Glutamatergic neuron (in vitro differentiated cells): ENCODE data around the gene ANTXRL. TPM values are rescaled to one million over a fixed set of nuclear protein-coding genes. Genes with fewer than 3 reads are reported as not detected.
"Not testable (repeated sequence)": the region's sequence is repeated elsewhere in the genome, so short reads cannot be mapped to it uniquely, and the experiment has no call there.

Experiments
- DNase-seq: peaks from one replicate; pipeline ENCODE4 v3.0.0; 2022
- H3K27ac Mint-ChIP-seq: one replicate; pipeline ENCODE4 v1.8.0; 2020; ENCODE audit warnings: mild to moderate bottlenecking, mixed read lengths, inconsistent platforms; ENCODE audit not compliant: unreplicated experiment
- H3K27me3 Mint-ChIP-seq: one replicate; pipeline ENCODE4 v1.8.0; 2020; ENCODE audit warnings: mild to moderate bottlenecking, moderate library complexity, mixed read lengths, inconsistent platforms; ENCODE audit not compliant: unreplicated experiment
- H3K36me3 Mint-ChIP-seq: one replicate; pipeline ENCODE4 v1.8.0; 2020; ENCODE audit warnings: mild to moderate bottlenecking, mixed read lengths, inconsistent platforms; ENCODE audit not compliant: unreplicated experiment
- H3K4me1 Mint-ChIP-seq: one replicate; pipeline ENCODE4 v1.8.0; 2020; ENCODE audit warnings: mild to moderate bottlenecking, low read depth, mixed read lengths, inconsistent platforms; ENCODE audit not compliant: unreplicated experiment
- H3K4me3 Mint-ChIP-seq: one replicate; pipeline ENCODE4 v1.8.0; 2020; ENCODE audit warnings: mild to moderate bottlenecking, mixed read lengths, inconsistent platforms; ENCODE audit not compliant: unreplicated experiment
- H3K9me3 Mint-ChIP-seq: one replicate; pipeline ENCODE4 v1.8.0; 2020; ENCODE audit warnings: mild to moderate bottlenecking, moderate library complexity, mixed read lengths, inconsistent platforms; ENCODE audit not compliant: unreplicated experiment
- total RNA-seq: library from RNA; stranded (reverse); fragmentation: NEBNext Ultra II Directional; extraction: Animal tissue kit (Norgen Biotek cat#: 25700); gene quantifications from one replicate; pipeline ENCODE4 v1.2.1, GENCODE V29; 2021; ENCODE audit not compliant: unreplicated experiment
- TF ChIP-seq, protein P1 (sequence below): fragments of 200-600 bp; sonication (generic); IDR thresholded peaks from one replicate; pipeline ENCODE4 v1.5.0; 2021; ENCODE audit not compliant: partially characterized antibody, unreplicated experiment

The ANTXRL gene
- total RNA-seq, 1 donor from 2014 or later: not detected

DNA sequence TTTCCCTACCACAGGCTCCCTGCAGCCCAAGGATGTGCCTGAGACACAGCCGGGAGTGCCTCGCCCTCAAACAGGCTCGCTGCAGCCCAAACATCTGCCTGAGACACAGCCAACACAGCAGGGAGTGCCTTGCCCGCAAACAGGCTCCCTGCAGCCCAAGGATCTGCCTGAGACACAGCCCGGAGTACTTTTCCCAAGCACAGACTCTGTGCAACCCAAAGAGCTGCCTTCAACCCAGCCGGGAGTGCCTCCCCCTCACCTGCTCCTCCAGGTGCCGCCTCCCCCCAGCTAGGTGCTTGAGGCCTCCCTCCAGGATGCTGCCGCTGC lies 42.9 kb downstream of the ANTXRL start:
- H3K36me3 Mint-ChIP-seq: no peaks in the 10 kb centered on the region
- peaks cover 5% of the 10 kb centered on the region for H3K27me3 Mint-ChIP-seq
- no peaks in the 10 kb centered on the region for H3K4me1 Mint-ChIP-seq
- no peak overlapping the region for H3K27ac Mint-ChIP-seq
- no peak overlapping the region for H3K4me3 Mint-ChIP-seq
- H3K9me3 Mint-ChIP-seq: no peaks in the 10 kb centered on the region
- DNase-seq: peak; percentile 14
- TF ChIP-seq, protein P1, sequence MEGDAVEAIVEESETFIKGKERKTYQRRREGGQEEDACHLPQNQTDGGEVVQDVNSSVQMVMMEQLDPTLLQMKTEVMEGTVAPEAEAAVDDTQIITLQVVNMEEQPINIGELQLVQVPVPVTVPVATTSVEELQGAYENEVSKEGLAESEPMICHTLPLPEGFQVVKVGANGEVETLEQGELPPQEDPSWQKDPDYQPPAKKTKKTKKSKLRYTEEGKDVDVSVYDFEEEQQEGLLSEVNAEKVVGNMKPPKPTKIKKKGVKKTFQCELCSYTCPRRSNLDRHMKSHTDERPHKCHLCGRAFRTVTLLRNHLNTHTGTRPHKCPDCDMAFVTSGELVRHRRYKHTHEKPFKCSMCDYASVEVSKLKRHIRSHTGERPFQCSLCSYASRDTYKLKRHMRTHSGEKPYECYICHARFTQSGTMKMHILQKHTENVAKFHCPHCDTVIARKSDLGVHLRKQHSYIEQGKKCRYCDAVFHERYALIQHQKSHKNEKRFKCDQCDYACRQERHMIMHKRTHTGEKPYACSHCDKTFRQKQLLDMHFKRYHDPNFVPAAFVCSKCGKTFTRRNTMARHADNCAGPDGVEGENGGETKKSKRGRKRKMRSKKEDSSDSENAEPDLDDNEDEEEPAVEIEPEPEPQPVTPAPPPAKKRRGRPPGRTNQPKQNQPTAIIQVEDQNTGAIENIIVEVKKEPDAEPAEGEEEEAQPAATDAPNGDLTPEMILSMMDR: no peak

DNA sequence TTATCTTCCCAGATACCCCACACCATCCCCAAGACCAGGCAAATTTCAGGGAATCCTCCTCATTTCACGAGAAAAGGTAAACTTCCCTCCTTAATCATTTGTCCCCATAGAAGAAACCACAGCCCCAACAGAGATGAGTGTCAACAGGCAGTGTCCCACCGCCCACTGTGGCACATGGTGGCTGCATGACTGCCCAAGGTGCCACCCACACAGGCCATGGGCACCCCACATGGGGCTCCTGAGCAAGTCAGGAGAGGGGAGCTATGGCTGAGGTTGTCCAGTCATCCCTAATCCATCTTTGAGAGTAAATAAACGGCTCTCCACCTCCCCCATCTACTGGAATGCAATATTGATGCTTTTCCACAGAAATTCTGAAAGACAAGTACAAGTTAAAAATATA lies 44.1 kb downstream of the ANTXRL start:
- TF ChIP-seq, protein P1: no peak
- Mint-ChIP-seq H3K36me3 (no peaks in the 10 kb centered on the region), H3K4me3 (no peak overlapping the region), H3K27me3 (peaks cover 5% of the 10 kb centered on the region), H3K4me1 (no peaks in the 10 kb centered on the region), H3K27ac (no peak overlapping the region), H3K9me3 (no peaks in the 10 kb centered on the region)
- no peak for DNase-seq

DNA sequence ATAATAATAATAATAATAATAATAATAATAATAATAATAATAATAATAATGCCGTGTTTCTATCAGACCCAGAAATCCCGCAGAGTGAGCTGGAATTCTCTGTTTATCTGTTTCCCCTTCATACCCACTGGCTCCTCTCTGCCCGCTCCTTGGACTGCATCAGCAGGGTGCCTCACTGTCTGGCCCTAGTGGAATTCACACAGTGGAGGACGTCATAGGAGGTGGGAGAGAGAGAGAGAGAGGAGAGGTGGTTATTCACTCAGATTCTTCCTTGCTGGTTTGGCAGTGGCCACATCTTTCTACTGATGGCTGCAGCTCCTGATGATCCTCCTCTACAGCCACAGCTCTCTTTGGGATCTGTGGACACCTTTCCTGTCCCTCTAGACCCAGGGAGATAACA lies 78.7 kb downstream of the ANTXRL start:
- not testable (repeated sequence) for DNase-seq, H3K27me3 Mint-ChIP-seq, H3K27ac Mint-ChIP-seq, H3K4me1 Mint-ChIP-seq, H3K4me3 Mint-ChIP-seq, H3K9me3 Mint-ChIP-seq, H3K36me3 Mint-ChIP-seq

DNA sequence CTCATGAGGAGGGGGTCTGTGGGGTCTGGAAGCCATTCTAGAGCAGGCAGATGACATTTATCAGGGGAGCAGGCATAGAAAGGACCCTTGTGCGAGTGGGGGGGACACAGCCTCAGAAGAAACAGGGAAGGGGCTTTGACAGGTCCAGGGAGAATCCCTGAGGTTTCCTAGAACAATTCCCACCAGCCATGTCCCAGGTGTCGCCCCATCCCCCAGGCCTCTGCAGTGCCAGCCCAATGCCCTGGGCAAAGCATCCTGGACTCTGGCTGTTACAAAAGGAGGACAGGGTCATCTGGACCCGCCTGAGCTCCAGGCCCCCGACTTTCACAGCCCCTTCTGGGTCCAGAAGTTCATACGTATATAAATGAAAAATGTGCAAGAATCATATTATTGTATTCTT lies 80.4 kb downstream of the ANTXRL start:
- not testable (repeated sequence) for H3K4me3 Mint-ChIP-seq, H3K36me3 Mint-ChIP-seq, H3K4me1 Mint-ChIP-seq, H3K27ac Mint-ChIP-seq, DNase-seq, H3K9me3 Mint-ChIP-seq, H3K27me3 Mint-ChIP-seq

GRCh38 chr10:46367666-46368240 lies 81.0 kb downstream of the ANTXRL start:
- not testable (repeated sequence) for H3K4me1 Mint-ChIP-seq, H3K4me3 Mint-ChIP-seq, H3K27me3 Mint-ChIP-seq

GRCh38 chr10:46368956-46369355 lies 82.2 kb downstream of the ANTXRL start:
- not testable (repeated sequence) for H3K27ac Mint-ChIP-seq, DNase-seq, H3K36me3 Mint-ChIP-seq, H3K4me1 Mint-ChIP-seq, H3K9me3 Mint-ChIP-seq, H3K27me3 Mint-ChIP-seq, H3K4me3 Mint-ChIP-seq

More at GRCh38 chr10:46367666-46368240, 81.0 kb downstream of the ANTXRL start:
- not testable (repeated sequence) for H3K36me3 Mint-ChIP-seq, DNase-seq, H3K27ac Mint-ChIP-seq, H3K9me3 Mint-ChIP-seq

GRCh38 chr10:46374410-46374809 lies 87.6 kb downstream of the ANTXRL start:
- H3K36me3 Mint-ChIP-seq, H3K27ac Mint-ChIP-seq, H3K9me3 Mint-ChIP-seq: not testable (repeated sequence)

DNA sequence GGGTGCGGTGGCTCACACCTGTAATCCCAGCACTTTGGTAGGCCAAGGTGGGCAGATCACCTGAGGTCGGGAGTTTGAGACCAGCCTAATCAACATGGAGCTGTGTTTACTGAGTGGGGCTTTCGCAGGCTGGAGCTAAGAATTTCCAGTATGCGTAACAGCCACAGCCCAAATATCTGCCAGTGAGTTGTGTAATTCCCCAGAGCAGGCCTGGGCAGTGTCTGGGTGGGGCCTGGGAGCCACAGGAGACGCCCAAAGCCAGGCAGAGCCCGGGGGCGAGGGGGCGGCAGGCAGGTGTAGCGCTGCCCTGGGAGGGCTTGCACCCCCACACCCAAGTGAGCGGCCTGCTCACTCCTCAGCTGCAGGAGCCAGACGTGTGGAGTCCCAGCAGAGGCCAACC lies 88.6 kb downstream of the ANTXRL start, which contains the start of gene ANXA8L1:
TSS of gene ANXA8L1 (plus strand) at position 371 of the 400 bp plus-strand sequence. CDS start 76 bp downstream, outside the sequence.
- not testable (repeated sequence) for DNase-seq, H3K4me1 Mint-ChIP-seq, H3K27me3 Mint-ChIP-seq, H3K4me3 Mint-ChIP-seq, H3K9me3 Mint-ChIP-seq, H3K36me3 Mint-ChIP-seq, H3K27ac Mint-ChIP-seq

More at GRCh38 chr10:46374410-46374809, 87.6 kb downstream of the ANTXRL start:
- not testable (repeated sequence) for H3K27me3 Mint-ChIP-seq, DNase-seq, H3K4me3 Mint-ChIP-seq, H3K4me1 Mint-ChIP-seq

DNA sequence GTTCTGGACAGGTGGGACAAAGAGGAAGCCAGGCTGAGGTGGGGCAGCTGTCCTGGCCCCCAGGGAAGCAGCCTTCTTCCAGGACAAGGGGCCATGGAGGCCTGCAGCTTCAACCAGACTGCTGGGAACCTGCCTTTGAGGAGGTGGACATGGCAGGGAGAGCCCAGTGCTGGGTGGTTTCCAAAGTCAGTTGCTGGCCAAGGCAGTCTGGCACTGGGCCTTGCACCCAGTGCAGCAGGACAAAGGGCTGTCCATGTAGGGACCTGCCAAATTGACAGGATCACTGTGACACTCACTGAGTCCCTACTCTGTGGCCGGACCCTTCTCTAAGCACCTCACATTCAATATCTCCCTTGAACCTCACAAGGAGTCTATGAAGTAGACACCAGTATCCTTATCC lies 90.2 kb downstream of the ANTXRL start:
- H3K27me3 Mint-ChIP-seq, H3K36me3 Mint-ChIP-seq, H3K4me1 Mint-ChIP-seq, H3K9me3 Mint-ChIP-seq, H3K27ac Mint-ChIP-seq, H3K4me3 Mint-ChIP-seq, DNase-seq: not testable (repeated sequence)

DNA sequence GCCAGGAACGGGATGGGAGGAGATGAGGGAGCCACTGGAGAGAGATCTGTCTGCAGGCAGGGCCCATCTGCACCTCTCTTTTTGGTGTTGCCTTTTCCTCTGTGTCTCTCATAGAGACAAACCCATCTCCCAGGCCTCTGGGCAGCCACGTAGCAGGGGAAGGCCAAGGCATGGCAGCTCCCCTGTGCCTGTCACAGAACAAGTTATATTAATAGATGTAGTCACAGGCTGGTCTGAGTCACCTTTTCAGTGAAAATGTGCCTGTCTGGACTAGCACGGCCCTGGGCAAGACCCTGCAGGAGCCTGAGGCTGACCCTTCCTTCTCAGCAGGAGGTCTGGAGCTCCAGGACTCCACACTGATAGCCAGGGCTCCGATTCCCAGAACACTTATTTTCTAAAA lies 90.9 kb downstream of the ANTXRL start:
- not testable (repeated sequence) for H3K27me3 Mint-ChIP-seq, H3K4me3 Mint-ChIP-seq, H3K4me1 Mint-ChIP-seq, H3K36me3 Mint-ChIP-seq, H3K9me3 Mint-ChIP-seq, H3K27ac Mint-ChIP-seq, DNase-seq

- not testable (repeated sequence) for H3K4me1 Mint-ChIP-seq, H3K36me3 Mint-ChIP-seq, H3K9me3 Mint-ChIP-seq, H3K4me3 Mint-ChIP-seq, H3K27ac Mint-ChIP-seq, DNase-seq, H3K27me3 Mint-ChIP-seq
These were observed 91.3 kb downstream of the ANTXRL start for GRCh38 chr10:46378108-46378507.
